ENCODE results near the gene EFHC1. TPM values are rescaled to one million over a fixed set of nuclear protein-coding genes. Genes with fewer than 3 reads are reported as not detected.

EFHC1 gene
- total RNA-seq, 2 donors from 2014 or later = 19.4 to 23.5 TPM

DNA sequence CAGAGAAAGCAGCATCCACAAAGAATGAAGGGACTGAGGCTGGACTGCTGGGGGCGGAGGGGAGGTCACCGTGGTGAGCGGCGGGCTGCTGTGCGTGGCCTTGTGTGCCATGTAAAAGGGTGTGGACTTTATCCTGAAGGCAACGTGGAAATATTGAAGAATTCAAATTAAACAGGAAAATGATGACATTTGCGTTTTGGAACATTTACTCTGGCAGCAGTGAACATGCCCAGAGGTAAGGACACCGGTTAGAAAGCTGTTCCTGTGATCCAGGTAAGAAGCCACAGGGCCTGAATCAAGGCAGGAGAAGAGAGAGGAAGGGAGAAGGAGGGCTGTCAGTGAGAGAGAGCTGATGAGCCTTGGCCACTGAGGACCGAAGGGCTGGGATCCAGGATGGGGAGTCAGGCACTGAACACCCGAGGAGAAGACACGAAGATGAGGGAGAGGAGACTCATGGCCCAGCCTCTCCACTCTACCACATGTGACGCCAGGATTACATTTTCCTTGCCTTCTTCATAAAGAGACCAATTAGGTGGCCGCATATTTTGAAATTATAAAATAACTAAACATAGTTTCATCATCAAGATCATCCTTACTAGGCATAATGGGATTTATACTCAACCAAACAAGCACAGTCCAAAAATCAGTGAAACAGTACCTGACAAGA lies 98.3 kb downstream of the EFHC1 start:
- Histone ChIP-seq H3K27me3 (replicated peaks; ENCODE audit: insufficient read depth) (no peaks in the 10 kb centered on the region), H3K4me3 (no peak overlapping the region), H3K36me3 (no peaks in the 10 kb centered on the region), H3K27ac (peak overlapping the region; percentile 28 to 55), H3K9me3 (no peaks in the 10 kb centered on the region), H3K4me1 (replicated peaks) (peaks cover 3% of the 10 kb centered on the region)
- intact Hi-C loops (cut with DNase I) = no loop called here
- TF ChIP-seq POLR2A (IDR thresholded peaks at IDR 0.05) = no peak
- TF ChIP-seq POLR2AphosphoS5 (IDR thresholded peaks at IDR 0.05) = no peak
- TF ChIP-seq, protein P1, sequence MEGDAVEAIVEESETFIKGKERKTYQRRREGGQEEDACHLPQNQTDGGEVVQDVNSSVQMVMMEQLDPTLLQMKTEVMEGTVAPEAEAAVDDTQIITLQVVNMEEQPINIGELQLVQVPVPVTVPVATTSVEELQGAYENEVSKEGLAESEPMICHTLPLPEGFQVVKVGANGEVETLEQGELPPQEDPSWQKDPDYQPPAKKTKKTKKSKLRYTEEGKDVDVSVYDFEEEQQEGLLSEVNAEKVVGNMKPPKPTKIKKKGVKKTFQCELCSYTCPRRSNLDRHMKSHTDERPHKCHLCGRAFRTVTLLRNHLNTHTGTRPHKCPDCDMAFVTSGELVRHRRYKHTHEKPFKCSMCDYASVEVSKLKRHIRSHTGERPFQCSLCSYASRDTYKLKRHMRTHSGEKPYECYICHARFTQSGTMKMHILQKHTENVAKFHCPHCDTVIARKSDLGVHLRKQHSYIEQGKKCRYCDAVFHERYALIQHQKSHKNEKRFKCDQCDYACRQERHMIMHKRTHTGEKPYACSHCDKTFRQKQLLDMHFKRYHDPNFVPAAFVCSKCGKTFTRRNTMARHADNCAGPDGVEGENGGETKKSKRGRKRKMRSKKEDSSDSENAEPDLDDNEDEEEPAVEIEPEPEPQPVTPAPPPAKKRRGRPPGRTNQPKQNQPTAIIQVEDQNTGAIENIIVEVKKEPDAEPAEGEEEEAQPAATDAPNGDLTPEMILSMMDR (IDR thresholded peaks at IDR 0.05) = no peak
- no peak for DNase-seq (ENCODE audit: low spot score)
- 77% methylated on average over 13 of the region's 13 CpGs for WGBS

DNA sequence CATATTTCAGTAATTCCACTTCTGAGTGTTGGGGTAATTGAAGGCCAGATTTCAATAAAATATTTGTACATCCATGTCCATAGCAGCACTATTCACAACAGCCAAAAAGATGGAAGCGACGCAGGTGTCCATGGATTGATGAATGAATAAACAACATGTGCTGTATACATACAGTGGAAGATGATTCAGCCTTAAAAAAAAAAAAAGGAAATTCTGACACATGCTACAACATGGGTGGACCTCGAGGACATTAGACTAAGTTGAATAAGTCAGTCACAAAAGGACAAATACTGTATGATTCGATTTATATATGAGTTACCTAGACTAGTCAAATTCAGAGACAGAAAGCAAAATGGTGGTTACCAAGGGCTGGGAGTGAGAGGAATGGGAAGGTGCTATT lies 99.5 kb downstream of the EFHC1 start:
- DNase-seq (ENCODE audit: low spot score) = no peak
- Histone ChIP-seq H3K4me3 (no peak overlapping the region), H3K27ac (no peak overlapping the region), H3K36me3 (no peaks in the 10 kb centered on the region), H3K4me1 (replicated peaks) (peaks cover 3% of the 10 kb centered on the region), H3K27me3 (replicated peaks; ENCODE audit: insufficient read depth) (no peaks in the 10 kb centered on the region), H3K9me3 (no peaks in the 10 kb centered on the region)
- TF ChIP-seq POLR2AphosphoS5 (IDR thresholded peaks at IDR 0.05) = no peak
- intact Hi-C loops (cut with DNase I) = no loop called here
- 97% methylated on average over 4 of the region's 4 CpGs for WGBS

DNA sequence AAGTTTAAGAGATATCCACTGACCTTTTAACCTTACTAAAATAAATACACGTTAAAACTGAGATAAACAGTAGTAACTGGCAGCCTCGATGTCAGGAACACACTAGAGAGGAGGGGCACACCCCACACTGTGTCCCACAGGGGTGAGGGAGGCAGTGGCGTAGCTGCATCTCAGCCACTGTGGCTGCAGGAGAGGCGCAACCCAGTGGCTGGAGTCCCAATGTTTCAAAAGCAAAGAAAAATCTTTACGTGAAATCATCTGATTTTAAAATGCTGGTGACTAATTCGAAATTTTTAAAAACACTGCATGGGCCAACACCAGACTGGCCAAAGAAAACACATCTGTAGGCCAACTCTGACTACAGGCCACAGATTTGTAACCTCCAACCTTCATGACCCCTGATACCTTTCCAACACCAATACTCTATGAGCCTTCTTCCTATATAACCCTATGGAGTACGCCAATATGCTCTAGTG lies 102.0 kb downstream of the EFHC1 start:
- 48% methylated on average over 7 of the region's 7 CpGs for WGBS
- Histone ChIP-seq H3K4me1 (replicated peaks) (peaks cover 3% of the 10 kb centered on the region), H3K9me3 (no peaks in the 10 kb centered on the region), H3K4me3 (no peak overlapping the region), H3K27me3 (replicated peaks; ENCODE audit: insufficient read depth) (no peaks in the 10 kb centered on the region), H3K36me3 (no peaks in the 10 kb centered on the region), H3K27ac (peak overlapping the region in 1 of 2 donors; percentile 10)
- intact Hi-C loops (cut with DNase I) = no loop called here
- no peak for DNase-seq (ENCODE audit: low spot score)
- TF ChIP-seq, protein P1 (IDR thresholded peaks at IDR 0.05) = no peak
- TF ChIP-seq POLR2A (IDR thresholded peaks at IDR 0.05) = no peak
- TF ChIP-seq POLR2AphosphoS5 (IDR thresholded peaks at IDR 0.05) = no peak

DNA sequence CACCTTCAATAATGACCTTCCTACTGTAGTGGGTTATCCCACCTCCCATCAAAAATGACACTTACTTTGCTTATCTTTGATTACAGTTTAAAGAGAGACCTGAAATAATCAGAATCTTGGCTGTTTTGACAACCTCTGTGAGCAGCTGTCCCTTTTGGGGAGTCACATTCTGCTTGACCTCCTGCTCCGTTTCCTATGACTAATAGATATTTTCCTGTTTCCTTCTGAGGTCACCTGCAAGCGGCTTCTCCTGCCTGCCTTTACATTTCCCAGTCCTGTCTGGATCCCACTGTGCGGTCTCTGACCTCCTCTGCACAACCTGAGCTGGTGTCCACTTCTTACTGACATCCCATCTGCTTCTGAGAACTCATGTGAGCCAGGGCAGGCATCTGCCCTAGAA lies 102.5 kb downstream of the EFHC1 start:
- intact Hi-C loops (cut with DNase I) = no loop called here
- Histone ChIP-seq H3K4me3 (no peak overlapping the region), H3K27ac (peak overlapping the region in 1 of 2 donors; percentile 10), H3K36me3 (no peaks in the 10 kb centered on the region), H3K9me3 (no peaks in the 10 kb centered on the region), H3K27me3 (replicated peaks; ENCODE audit: insufficient read depth) (no peaks in the 10 kb centered on the region), H3K4me1 (replicated peaks) (peaks cover 3% of the 10 kb centered on the region)
- no peak for DNase-seq (ENCODE audit: low spot score)
- 78% methylated on average over 3 of the region's 3 CpGs for WGBS
- no peak for TF ChIP-seq POLR2A (IDR thresholded peaks at IDR 0.05)
- TF ChIP-seq, protein P1 (IDR thresholded peaks at IDR 0.05) = no peak
- no peak for TF ChIP-seq POLR2AphosphoS5 (IDR thresholded peaks at IDR 0.05)

DNA sequence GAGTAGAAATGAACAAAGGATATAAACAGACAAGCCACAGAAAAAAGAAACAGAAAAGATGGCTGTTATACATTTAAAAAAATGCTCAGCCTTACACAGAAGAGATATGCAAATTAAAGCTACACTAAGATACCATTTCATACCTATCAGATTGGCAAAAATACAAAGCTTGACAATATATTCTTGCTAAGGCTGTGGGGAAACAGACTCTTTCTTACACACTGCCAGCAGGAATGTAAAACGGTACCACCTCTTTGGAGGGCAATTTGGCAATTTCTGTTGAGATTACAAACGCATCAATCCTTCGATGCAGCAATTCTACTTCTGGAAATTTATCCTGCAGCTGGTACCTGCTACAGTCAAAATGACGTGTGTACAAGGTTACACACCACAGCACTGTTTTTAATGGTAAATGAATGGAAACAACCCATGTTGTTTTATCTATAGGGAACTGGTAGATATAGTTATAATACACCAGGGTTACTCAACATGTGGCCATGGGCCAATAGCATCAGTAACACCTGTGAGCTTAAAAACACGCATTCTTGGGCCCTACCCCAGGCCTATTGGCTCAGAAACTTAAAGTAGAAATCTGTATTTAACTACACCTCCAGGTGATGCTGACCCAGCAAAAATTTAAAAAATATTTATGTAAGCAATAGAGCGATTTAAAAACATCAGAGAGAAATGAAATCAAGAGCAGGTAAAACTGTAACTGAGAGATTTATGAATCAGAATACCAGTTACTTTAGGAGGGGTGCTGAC lies 103.4 kb downstream of the EFHC1 start:
- DNase-seq (ENCODE audit: low spot score) = no peak
- Histone ChIP-seq H3K27me3 (replicated peaks; ENCODE audit: insufficient read depth) (no peaks in the 10 kb centered on the region), H3K9me3 (no peaks in the 10 kb centered on the region), H3K4me1 (replicated peaks) (peaks cover 3% of the 10 kb centered on the region), H3K36me3 (no peaks in the 10 kb centered on the region), H3K4me3 (no peak overlapping the region), H3K27ac (no peak overlapping the region)
- WGBS = 46% methylated on average over 6 of the region's 6 CpGs
- no peak for TF ChIP-seq POLR2AphosphoS5 (IDR thresholded peaks at IDR 0.05)
- TF ChIP-seq, protein P1 (IDR thresholded peaks at IDR 0.05) = no peak
- TF ChIP-seq POLR2A (IDR thresholded peaks at IDR 0.05) = no peak
- intact Hi-C loops (cut with DNase I) = no loop called here

Data from prostate gland (tissue), 2 donors.